Liver (tissue), 3 donors: ENCODE results near the gene SHCBP1.

Source experiments
- ATF3 ChIP-seq: IDR thresholded peaks from 2 replicates; pipeline ENCODE4 v1.6.1; 2016; ENCODE audit warnings: antibody characterized with exemption
- CTCF ChIP-seq: fragments of 150-350 bp; IDR thresholded peaks from 2 replicates; pipeline ENCODE4 v1.5.1; 2017; ENCODE audit warnings: improper control_type of control experiment, low read depth, low read length; ENCODE audit not compliant: missing input control
- EGR1 ChIP-seq, 2 donors: IDR thresholded peaks; 2 replicates each; pipeline ENCODE4 v1.6.1; 2016 to 2018; ENCODE audit warnings: antibody characterized with exemption in 2 of 2, low read depth in 2 of 2
- GABPA ChIP-seq, 2 donors: IDR thresholded peaks in 1 of 2; conservative IDR thresholded peaks in 1 of 2; 2 replicates each; pipeline ENCODE4 v1.6.1; 2016; ENCODE audit warnings: antibody characterized with exemption in 2 of 2, mild to moderate bottlenecking in 1 of 2, moderate library complexity in 1 of 2
- HNF4G ChIP-seq: IDR thresholded peaks from 2 replicates; pipeline ENCODE4 v1.6.1; 2016; ENCODE audit warnings: antibody characterized with exemption
- JUND ChIP-seq, 2 donors: IDR thresholded peaks; 2 replicates each; pipeline ENCODE4 v1.6.1; 2016; ENCODE audit warnings: antibody characterized with exemption in 2 of 2
- MAX ChIP-seq: IDR thresholded peaks from 2 replicates; pipeline ENCODE4 v1.6.1; 2016; ENCODE audit warnings: antibody characterized with exemption
- NR2F2 ChIP-seq: IDR thresholded peaks from 2 replicates; pipeline ENCODE4 v1.6.1; 2016; ENCODE audit warnings: antibody characterized with exemption
- RAD21 ChIP-seq, 2 donors: IDR thresholded peaks; 2 replicates each; pipeline ENCODE4 v1.6.1; 2016; ENCODE audit warnings: antibody characterized with exemption in 2 of 2, mild to moderate bottlenecking in 2 of 2
- REST ChIP-seq: IDR thresholded peaks from 2 replicates; pipeline ENCODE4 v1.6.1; 2016; ENCODE audit warnings: antibody characterized with exemption, mild to moderate bottlenecking
- RXRA ChIP-seq, 2 donors: IDR thresholded peaks; 2 replicates each; pipeline ENCODE4 v1.6.1; 2017 to 2018; ENCODE audit warnings: antibody characterized with exemption in 2 of 2, mild to moderate bottlenecking in 1 of 2
- TAF1 ChIP-seq: conservative IDR thresholded peaks from 2 replicates; pipeline ENCODE4 v1.6.1; 2016; ENCODE audit warnings: antibody characterized with exemption, mild to moderate bottlenecking
- YY1 ChIP-seq: IDR thresholded peaks from 2 replicates; pipeline ENCODE4 v1.6.1; 2016; ENCODE audit warnings: antibody characterized with exemption, mild to moderate bottlenecking
- ZBTB33 ChIP-seq: IDR thresholded peaks from 2 replicates; pipeline ENCODE4 v1.6.1; 2016; ENCODE audit warnings: antibody characterized with exemption
- donor health status: healthy.
- donor health status: healthy.

GRCh38 chr16:46614006-46614405, 7.2 kb downstream of the SHCBP1 start:
- TF ChIP-seq MAX (no peak), YY1 (no peak), ZBTB33 (no peak), CTCF (no peak), RAD21 (IDR thresholded peaks at IDR 0.05) (no peak), GABPA (IDR thresholded peaks at IDR 0.05 in 1 of 2, conservative IDR thresholded peaks at IDR 0.05 in 1 of 2) (no peak), RXRA (IDR thresholded peaks at IDR 0.05) (no peak), EGR1 (IDR thresholded peaks at IDR 0.05; ENCODE audit: low read depth in 2 of 2) (no peak), REST (no peak), JUND (IDR thresholded peaks at IDR 0.05) (no peak), ATF3 (no peak), NR2F2 (no peak), HNF4G (no peak), TAF1 (no peak)
